OCI-LY3 (cell line): ENCODE data around the gene IPMK.

Experiments
- CTCF ChIP-seq: fragments of 200-600, 300-600 bp; sonication (generic); IDR thresholded peaks from 2 replicates; pipeline ENCODE4 v1.5.1; 2014; ENCODE audit warnings: antibody characterized with exemption, low read length, low read depth
- EZH2phosphoT487 ChIP-seq: fragments of 200-600 bp; shearing (Covaris generic); IDR thresholded peaks from 2 replicates; pipeline ENCODE4 v1.6.1; 2018; ENCODE audit warnings: antibody characterized with exemption, mixed run types, low read depth

GRCh38 chr10:58212622-58213021, 55.1 kb downstream of the IPMK start:
- TF ChIP-seq CTCF (no peak), EZH2phosphoT487 (no peak)
